GM18508 (cell line): ENCODE results near the gene MXRA8.
"Not testable (repeated sequence)": the region's sequence is repeated elsewhere in the genome, so short reads cannot be mapped to it uniquely, and the experiment has no call there.

Experiments used
- ATAC-seq: cut with Tn5 transposase; IDR thresholded peaks from one replicate; pipeline ENCODE4 v1.9.1; 2021; ENCODE audit warnings: moderate number of reproducible peaks; ENCODE audit not compliant: insufficient read depth, unreplicated experiment

Gene MXRA8

DNA sequence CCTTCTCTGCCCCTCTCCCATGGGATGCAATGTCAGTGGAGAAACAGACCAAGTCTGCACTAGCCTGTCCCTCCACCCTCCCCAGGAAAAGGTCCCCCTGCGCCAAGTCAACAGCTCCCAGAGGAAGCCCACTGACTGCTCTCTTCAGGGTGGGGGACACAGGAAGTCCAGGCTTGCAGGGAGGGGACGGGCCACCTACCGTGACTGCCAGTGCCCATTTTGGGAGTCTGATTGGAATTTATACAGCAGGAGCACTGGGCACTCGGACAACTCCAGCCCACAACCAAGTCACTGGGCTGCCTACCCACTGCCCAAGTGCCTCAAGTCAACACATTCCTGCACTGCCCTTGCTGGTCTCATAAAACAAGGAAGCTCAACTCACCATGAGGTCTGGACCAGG is 34.7 kb upstream of the MXRA8 start:
- no peak for ATAC-seq

GRCh38 chr1:1391225-1391624 is 32.9 kb upstream of the MXRA8 start:
- no peak for ATAC-seq

DNA sequence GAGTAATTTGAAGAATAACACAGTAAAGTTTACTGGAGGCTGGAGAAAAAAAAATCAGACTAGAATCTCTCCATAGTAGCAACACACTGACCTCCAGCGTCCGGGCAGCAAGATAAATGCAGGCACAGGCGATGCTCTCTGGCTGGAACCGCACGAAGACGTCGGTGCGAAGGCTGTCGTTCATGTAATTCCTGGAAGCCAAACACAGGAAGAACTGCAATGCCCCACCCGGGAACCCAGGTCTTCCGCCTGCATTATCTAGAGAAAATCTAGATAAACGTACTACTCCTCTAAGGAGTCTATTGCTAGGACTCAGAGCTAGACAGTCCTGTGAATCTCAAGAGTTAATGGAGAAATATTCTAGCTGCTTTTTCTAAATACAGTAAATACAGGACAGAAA is 32.3 kb upstream of the MXRA8 start:
- no peak for ATAC-seq

GRCh38 chr1:1388078-1388472 is 29.7 kb upstream of the MXRA8 start:
- no peak for ATAC-seq

- no peak for ATAC-seq
Observed at GRCh38 chr1:1387098-1388077, 29.0 kb upstream of the MXRA8 start.

DNA sequence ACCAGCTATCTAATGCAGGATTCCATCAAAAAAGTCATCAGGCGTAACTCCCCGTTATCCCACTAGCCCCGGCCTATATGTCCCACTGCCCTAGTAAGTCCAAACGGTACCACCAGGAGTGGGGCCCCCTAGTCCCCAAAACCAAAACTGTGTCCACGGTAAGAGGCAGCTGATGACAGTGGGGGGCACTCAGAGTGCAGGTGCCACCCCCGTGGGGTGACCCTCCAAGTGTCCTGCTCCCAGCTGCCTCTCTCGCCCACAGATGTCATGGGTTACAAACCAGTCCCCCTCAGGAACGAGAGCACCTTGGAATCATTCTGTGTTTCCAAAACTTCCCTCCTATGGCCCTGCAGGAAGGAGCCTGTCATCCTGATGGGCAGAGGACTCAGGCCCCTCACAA is 27.6 kb upstream of the MXRA8 start:
- no peak for ATAC-seq

- not testable (repeated sequence) for ATAC-seq
Observed at GRCh38 chr1:1385339-1385738, 27.0 kb upstream of the MXRA8 start.

DNA sequence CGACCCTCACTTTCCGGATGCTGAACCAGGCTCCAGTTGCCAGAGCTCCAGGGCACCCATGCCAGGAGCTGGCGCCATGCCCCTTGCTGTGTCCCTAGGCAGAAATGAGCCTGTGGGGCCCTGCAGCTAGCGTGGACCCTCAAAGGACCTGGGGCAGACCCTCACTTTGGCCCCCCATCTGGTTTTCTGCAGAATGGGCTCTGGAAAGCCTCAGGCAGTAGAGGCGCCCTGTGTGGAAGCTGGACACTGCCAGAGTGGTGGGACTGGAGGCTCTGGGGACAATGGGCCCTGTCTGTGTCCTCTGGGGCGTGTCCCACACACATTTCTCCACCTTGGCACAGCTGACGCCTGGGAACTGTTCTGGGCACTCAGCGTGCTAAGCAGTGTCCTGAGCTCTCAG is 22.9 kb upstream of the MXRA8 start:
- ATAC-seq = no peak

DNA sequence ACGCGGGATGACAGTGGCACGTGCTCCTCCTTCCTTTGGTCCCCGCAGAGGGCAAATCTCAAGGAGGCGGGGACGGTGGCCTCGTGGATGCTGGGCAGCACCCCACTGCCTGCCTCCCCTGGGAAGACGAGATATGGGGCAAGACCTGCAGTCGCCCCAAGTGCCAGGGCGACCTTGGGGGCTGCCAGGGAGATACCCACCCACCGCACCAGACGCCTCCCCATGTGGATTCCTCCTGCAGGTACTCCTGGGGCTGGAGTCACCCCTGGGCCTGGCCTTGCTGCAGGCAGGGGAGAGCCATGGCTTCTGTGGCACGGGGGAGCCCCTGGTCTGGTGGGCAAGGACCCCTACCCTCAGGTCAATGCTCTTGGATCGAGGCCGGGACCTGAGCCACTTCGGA is 22.5 kb upstream of the MXRA8 start:
- ATAC-seq = no peak

DNA sequence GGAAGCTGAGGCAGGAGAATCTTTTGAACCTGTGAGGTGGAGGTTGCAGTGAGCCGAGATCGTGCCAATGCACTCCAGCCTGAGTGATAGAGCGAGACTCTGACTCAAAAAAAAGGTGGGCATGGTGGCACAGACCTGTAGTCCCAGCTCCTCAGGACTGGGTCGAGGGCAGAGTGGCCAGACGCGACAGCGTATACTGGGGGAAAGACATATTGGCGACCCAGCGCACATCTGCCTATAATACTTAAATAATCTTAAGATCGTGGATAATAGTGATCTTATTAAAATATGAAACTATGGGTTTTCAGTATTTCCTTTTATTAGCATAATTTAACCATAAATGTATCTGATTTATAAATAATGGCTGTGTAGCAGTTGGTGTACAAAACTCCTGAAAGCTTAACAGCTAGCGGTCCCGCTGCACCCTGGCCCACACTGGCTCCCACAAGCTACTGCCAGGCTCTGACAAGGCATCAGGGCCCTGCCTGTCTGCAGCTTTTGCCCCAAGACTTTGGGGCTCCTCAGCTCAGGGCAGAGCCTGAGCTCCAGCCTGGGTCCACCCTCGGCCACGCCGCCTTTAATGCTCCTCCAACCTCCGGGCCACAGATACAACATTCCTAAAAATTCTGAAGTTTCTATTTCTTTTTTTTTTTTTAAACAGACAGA is 19.3 kb upstream of the MXRA8 start:
- ATAC-seq = no peak

DNA sequence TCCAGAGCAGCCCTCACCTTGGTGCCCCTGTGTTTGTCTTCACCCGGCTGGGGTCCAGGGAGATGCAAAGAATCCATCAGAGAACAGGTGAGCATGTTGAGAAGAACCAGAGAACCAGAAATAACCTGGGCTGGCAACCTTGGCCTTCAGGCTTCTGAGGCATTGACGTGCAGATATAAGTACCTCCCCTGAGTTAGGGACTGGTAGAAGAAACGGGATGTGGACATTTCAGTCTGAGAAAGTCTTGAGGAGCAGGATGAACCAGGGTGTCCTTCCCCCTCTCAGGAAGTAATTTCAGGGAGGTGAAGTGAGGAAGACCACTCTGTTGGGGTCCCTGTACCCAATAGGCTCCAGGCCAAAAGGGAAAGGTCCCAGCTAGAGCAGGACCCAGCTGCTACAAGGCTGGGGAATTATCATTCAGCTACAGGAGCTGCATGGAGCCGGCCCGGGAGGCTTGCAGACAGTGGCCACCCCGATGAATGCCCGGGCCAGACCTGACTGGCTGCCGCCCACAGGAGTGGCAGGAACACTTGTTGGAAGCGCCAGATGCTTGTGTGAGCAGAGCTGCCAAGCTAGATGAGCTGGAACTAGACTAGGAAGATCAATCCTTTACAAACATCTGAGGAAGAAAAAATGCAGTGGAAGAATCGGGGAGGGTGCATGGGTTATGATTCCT is 18.3 kb upstream of the MXRA8 start:
- ATAC-seq = no peak

GRCh38 chr1:1374929-1375662 is 16.7 kb upstream of the MXRA8 start, which contains the start of gene AURKAIP1:
TSS of gene AURKAIP1 (minus strand) at chr1:1375207. CDS start at chr1:1374756, 451 bp downstream.
- ATAC-seq = peak; percentile 68

DNA sequence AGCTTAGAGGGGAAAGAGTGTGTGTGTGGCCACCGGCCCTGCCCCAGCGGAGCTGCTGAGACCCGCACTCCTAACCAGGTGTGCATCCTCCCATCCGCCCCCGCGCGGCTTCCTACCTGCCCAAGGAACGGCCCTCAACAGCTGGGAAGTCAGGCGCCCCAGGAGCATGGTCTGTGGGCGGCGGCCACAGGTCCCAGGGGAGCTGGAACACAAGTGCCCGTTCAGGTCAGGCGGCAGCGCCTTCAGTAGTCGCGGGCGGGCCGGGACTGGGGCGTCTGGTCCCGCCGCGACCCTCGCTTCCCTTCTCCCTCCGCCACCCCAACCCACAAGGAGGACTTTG is 16.2 kb upstream of the MXRA8 start:
- ATAC-seq = no peak

DNA sequence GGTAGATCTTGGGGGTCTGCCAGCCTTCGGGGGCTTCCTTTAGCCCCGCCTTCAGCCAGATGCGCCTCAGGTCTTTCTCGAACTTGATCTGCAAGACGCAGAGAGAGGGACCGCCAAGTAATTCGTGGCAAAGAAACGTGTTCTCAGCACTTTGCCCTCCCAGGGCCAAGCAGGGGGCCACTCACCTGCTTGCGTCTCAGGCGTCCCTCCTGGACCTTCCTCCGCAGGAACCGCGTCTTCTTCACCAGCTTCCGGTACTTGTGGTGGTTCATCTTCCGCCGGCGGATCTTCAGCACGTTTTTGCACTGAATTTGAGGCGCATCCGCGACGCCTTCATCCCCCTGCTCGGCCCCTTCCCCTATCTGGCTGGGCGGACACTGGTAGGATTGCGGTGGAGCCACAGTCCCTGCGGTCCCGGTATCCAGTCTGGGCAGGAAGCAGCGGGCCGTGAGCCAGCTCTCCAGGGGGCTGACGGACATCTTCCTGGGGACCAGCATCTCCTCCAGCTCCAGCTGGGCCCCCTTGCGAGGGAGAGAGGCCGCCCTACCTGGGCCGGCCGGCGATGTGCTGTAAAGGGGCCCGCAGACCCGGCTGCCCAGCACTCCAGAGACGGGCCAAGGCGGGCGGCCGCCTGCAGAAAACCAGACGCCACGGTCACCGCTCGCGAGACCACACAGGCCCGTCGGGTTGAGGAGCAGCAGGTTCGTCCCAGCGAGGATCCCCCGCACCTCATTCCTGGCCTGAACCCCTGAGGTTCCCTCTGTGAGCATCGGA is 15.6 kb upstream of the MXRA8 start:
- ATAC-seq = no peak

- no peak for ATAC-seq
Observed at GRCh38 chr1:1373051-1373814, 14.9 kb upstream of the MXRA8 start.

- no peak for ATAC-seq
Observed at GRCh38 chr1:1371746-1372711, 13.7 kb upstream of the MXRA8 start.

- no peak for ATAC-seq
Observed at GRCh38 chr1:1371364-1371745, 13.0 kb upstream of the MXRA8 start.

- ATAC-seq = no peak
Observed at GRCh38 chr1:1370771-1371300, 12.5 kb upstream of the MXRA8 start.
